Hematopoietic multipotent progenitor cell treated with erythropoietin and hydrocortisone succinate and interleukin-3 and kit ligand, for 8 days (in vitro differentiated cells): ENCODE data around the gene CDCA7.
"Not testable (repeated sequence)": the region's sequence is repeated elsewhere in the genome, so short reads cannot be mapped to it uniquely, and the experiment has no call there.

Experiments used
- DNase-seq: peaks from one replicate; pipeline ENCODE4 v3.0.0-alpha.2; 2015

Gene CDCA7

DNA sequence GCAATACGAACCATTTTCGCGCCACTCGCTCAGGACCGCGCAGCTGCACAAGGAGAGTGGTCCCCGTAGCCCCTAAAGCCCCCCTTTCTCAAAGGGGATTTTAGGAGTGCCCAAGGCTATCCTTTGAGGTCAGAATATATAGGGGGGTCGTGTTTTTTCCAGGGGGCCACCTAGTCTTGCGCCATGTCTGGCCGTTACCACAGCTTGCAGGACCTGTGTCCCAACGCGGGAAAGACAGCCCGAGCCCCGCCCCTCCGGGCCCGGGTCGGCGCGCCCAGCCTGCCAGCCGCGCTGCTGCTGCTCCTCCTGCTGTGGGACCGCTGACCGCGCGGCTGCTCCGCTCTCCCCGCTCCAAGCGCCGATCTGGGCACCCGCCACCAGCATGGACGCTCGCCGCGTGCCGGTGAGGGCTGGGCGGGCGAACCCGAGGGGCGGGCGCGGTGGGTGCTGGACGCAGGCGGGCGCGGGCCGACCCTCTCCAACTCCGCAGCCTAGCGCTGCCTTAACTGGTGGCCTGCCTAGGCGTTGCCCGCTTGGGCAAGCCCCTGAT, at the start of gene CDCA7:
CDCA7 (plus strand) TSS at position 291 of the 550 bp plus-strand sequence; CDS start at position 383, 92 bp downstream.
- DNase-seq, result peak; percentile 53

DNA sequence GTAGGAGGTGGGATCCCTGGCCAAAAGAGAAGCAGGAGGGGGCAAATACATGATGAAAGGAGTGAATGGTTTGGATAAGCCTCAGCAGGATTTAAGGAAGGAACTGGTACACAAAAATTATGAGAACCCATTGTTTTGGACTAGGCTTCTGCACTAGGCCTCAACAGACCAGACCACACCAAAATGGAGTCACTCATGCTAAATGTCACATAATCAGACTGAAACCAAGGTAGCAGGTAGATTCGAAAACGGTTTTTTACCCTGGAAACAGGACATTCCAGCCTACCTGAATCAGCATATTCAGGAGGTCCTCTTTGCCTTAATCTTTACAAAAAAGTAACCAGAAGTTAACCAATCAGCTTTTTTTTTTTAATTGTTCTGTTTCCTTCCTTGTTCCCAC, 49.4 kb upstream of the CDCA7 start:
- no peak for DNase-seq

DNA sequence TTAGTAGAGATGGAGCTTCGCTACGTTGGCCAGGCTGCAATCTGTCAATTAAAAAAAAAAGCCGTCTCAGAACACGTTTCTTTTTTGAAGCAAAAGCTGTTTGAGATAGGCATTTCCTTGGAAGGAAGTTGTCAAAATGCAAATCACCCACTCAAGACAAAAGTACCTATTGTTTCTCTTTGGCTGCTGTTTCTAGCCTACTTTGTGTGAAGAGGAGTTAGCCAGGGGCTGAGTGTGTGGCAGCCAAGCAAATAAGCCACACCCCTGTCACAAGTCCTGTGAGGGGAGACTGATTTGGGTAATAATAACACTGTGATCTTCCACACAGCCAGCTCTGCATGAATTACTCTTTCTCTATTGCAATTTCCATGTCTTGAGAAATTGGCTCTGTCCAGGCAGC, 47.4 kb upstream of the CDCA7 start:
- peak; percentile 25 for DNase-seq

DNA sequence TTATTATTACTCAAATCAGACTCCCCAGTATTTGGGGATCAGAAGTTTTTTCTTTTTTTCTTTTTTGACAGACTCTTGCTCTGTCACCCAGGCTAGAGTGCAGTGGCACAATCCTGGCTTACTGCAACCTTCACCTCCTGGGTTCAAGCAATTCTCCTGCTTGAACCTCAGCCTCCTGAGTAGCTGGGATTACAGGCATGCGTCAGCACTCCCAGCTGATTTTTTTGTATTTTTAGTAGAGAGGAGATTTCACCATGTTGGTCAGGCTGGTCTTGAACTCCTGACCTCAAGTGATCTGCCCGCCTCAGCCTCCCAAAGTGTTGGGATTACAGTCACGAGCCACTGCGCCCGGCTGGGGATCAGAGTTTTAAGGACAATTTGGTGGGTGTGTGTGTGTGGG, 45.3 kb upstream of the CDCA7 start:
- DNase-seq, result not testable (repeated sequence)

DNA sequence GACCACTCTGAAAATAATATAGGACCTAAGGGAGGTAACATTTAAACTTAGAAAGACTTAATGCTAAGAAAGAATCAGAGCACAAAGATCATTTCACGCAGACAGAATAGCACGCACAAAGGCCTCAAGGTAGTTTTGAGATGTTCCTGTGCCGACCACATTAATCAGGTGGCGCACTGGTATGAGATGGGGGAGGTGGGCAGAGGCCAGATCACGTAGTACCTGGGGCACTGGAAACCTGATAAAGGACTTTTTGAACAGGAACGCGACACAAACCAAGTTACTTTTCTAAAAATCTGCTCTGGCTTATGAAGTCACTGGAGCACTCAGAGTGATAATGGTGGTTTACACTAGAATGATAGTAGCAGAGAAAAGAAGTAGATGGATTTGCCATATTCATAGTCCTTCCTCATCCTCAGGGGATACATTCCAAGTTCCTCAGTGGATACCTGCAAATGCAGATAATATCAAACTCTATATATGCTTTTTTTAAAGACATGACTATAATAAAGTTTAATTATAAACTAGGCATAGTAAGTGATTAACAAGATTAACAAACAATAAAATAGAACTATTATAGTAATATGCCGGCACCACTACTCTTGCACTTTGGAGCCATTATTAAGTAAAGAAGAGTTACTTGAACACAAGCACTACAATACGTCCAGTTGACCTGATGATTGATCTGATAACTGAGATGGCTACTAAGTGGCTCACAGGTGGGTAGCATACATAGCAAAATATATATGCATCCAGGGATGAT, 42.6 kb upstream of the CDCA7 start:
- DNase-seq, result no peak

DNA sequence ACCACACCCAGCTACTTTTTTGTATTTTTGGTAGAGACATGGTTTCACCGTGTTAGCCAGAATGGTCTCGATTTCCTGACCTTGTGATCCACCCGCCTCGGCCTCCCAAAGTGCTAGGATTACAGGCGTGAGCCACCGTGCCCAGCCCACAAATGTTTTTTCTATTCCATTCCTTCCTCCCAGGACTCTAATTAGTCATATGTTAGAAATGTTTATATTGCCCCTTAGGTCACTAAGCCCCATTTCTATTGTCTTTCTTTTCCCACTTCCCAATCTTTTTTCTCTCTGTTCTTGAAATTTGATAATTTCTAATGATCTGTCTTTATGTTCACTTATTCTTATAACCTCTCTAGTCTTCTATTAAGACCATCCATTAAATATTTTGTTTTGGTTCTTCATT, 31.3 kb upstream of the CDCA7 start:
- DNase-seq, result no peak

GRCh38 chr2:173326806-173327205, 27.9 kb upstream of the CDCA7 start:
- DNase-seq, result no peak

DNA sequence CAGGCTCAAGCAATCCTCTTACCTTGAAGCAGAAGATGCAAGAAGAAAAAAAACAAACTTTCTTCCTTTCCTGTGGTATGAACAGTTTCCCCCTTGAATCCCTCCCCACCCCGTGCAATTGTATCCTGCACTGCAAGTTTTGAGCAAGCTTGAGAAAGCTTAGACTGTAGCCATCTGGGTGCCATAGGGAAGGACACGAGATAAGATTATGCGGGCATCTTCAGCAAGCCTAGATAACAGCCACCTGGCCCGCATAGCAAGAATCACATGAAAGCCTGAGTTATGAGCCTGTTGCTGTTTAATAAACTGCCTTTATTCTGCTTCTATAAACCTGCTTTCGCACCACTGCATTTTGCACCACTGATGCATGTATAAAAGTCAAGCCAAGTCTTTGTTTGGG, 27.3 kb upstream of the CDCA7 start:
- no peak for DNase-seq

GRCh38 chr2:173333003-173333402, 21.7 kb upstream of the CDCA7 start:
- not testable (repeated sequence) for DNase-seq

GRCh38 chr2:173339807-173340206, 14.9 kb upstream of the CDCA7 start:
- no peak for DNase-seq

DNA sequence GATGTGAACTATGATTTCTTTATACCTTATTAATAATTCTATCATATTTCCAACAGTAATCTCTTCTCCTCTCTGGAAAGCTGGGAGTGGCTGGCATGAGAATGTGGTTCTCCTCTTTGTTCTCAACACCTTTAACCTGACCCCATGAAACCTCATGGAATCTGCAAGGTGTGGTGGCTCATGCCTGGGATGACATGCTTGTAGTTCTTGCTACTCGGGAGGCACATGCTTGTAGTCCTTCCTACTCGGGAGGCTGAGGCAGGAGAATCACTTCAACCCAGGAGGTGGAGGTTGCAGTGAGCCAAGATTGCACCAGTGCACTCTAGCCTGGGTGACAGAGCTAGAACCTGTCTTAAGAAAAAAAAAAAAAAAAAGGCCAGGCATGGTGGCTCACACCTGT, 10.8 kb upstream of the CDCA7 start:
- no peak for DNase-seq

GRCh38 chr2:173346035-173346434, 8.6 kb upstream of the CDCA7 start:
- no peak for DNase-seq

DNA sequence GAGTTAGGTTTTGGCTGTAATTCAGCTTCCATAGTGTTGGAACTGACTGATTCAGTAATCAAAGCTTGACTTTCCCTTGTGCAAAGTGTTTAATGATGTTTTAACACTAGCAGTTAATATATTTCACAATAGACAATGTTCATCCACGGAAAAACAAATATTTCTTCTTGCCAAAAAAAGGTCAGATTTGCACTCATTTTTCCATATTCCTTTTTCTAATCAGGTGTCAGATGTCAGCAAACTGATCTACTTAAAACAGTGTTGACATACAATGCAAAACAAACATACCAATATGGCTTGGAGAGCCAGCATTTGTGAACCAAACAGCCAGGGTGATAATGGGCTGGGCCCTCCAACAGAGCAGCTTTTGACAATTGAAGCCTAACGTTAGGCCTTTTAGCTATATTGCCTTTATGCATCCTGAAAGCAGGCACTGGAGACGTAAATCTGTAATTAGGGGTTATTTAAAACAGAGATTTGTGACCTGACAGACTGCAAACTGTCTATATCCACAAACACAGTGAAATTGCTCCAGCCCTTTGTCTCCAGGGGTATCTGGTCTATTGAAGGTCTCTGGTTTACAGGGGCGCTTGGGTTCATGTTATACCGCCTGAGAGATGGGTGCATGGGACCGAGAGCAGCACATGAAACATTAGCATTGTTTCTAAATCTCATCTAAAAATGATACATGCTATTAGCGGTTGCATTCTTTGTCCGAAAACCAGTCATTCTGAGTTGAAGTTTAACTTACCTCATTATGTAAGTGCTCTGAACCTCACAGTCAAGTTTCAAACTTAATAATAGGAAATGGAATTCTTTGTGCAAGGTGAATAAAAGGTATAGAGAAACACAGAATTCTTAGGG, 7.1 kb upstream of the CDCA7 start:
- no peak for DNase-seq

- no peak for DNase-seq
These were observed 5.4 kb upstream of the CDCA7 start for GRCh38 chr2:173349287-173349686.

- no peak for DNase-seq
These were observed 4.3 kb upstream of the CDCA7 start for GRCh38 chr2:173350383-173350782.

DNA sequence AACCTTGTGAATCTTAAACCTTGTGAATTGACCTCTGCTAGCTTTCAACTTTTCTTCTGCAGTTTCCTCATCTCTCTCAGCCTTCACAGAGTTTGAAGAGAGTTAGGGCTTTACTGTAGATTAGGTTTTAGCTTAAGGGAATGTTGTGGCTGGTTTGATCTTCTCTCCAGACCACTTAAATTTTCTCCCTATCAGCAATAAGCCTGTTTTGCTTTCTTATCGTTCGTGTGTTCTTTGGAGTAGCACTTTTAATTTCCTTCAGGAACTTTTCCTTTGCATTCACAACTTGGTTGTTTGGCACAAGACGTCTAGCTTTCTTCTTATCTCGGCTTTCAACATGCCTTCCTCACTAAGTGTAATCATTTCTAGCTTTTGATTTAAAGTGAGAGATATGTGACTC, 2.8 kb upstream of the CDCA7 start:
- no peak for DNase-seq

- no peak for DNase-seq
These were observed 1.1 kb upstream of the CDCA7 start for GRCh38 chr2:173353556-173353955.

GRCh38 chr2:173354073-173354581, 545 bp upstream of the CDCA7 start:
- DNase-seq, result peak; percentile 55

DNA sequence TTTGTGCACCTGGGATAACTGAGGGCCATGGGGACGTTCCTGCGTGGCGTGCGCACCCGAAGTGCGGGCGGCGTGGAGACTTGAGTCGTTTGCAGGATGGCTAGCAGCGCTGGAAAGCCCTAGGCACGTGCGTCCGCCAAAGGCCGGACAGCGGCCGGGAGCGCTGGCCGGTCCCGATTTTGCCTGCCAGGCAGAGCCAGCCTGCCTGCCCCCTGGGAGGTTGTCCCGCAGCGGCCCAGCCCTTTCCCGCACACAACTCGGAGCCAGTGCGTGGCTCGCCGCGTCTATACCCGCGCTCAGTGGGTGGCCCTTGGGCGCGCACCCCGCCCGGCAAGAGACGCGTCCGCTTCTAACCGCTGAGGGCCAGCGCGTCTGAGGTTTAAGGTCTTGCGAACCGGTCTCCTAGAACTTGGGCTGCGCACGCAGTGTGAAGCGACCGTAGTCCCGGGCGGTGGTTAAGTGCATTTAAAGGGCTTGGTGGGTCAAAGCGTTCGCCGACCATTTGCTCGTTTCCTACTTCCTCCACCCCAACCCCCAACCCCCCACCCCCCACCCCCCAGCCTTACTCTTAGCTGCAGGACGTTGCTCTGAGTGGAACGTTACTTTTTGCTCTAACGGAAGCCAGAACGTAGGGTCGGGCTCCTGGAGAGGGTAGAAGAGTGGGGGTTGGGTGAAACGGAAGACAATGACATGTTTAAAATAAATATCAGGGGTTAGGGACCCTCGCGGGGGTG, 627 bp downstream of the CDCA7 start:
- DNase-seq, result peak; percentile 50

DNA sequence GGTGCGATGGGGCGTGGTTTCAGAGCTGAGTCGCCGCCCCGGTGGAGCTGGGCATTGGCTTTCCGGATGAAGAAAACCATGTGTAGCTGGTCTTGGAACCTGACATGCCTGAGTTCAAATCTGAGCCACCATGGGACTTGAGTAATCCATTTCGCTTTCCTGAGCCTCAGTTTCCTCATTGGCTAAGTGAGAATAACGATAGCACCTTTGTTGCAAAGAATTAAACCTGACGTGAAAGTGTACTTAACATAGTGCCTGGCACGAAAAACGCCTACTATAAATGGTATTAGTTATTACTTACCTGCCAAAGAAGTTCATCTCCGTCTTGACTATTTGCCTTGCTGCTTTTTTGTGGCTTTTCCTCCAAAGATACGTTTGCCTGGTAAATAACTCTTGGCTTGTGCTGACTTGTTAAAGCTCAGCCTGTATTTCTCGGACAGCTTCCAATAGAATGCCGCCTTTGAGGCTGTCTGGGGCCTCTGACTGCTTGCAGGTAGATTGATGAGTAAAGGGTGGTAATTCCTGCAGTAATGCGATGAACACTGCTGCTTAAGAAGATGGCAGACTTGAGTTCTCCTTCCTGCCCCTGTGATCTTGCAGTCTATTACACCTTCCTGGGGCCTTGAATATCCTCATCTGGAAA, 1.3 kb downstream of the CDCA7 start:
- no peak for DNase-seq

DNA sequence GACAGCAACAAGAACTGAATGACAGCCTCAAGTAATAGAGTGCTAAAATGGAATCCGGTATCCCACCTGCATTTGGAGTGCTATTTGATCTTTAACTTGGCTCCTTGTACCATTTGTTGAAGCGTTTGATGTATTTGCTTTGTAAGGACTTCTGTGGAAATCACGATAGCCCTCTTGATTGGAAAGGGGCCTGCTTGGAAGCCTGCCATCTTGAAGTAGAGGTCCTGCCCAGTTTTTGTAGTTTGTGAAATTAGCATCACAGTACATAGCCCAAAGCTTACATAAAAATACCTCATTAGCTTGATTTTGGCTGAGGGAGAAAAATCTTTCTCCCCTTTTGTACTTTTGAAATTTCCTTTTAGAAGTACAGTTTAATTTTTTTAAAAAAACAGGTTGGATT, 2.7 kb downstream of the CDCA7 start:
- DNase-seq, result no peak

DNA sequence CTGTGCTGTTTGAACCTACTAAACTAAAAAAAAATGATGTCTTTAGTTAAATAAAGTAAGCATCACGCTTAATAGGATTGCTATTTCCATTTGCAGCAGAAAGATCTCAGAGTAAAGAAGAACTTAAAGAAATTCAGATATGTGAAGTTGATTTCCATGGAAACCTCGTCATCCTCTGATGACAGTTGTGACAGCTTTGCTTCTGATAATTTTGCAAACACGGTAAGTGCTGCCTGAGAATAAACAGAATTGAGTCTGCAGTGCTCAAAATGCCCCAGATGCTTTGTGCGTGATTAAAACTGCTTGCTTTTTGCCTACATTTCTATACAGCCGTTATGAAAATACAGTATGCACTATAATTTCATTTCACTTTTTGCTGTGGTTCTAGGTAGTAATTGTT, 3.9 kb downstream of the CDCA7 start:
- no peak for DNase-seq
